ENCODE data around the gene CASKIN1. TPM values are rescaled to one million over a fixed set of nuclear protein-coding genes. Genes with fewer than 3 reads are reported as not detected.
"Not testable (repeated sequence)": the region's sequence is repeated elsewhere in the genome, so short reads cannot be mapped to it uniquely, and the experiment has no call there.

CASKIN1 gene
- polyA plus RNA-seq, 3 donors: 1.8 to 2.6 (median 1.9) TPM

GRCh38 chr16:2211923-2212347, 15.5 kb upstream of the CASKIN1 start:
- DNase-seq: no peak

GRCh38 chr16:2210386-2211365, 14.3 kb upstream of the CASKIN1 start, which contains the start of gene BRICD5:
BRICD5 (minus strand) TSS chr16:2210863; CDS start chr16:2210833, 30 bp downstream.
- no peak for DNase-seq

GRCh38 chr16:2210009-2210332, 13.6 kb upstream of the CASKIN1 start:
- DNase-seq: no peak

GRCh38 chr16:2209258-2210008, 13.0 kb upstream of the CASKIN1 start:
- no peak for DNase-seq

- no peak for DNase-seq
Observed at GRCh38 chr16:2208772-2209171, 12.4 kb upstream of the CASKIN1 start.

- no peak for DNase-seq
Observed at GRCh38 chr16:2208308-2208707, 11.9 kb upstream of the CASKIN1 start.

GRCh38 chr16:2207872-2208271, 11.5 kb upstream of the CASKIN1 start:
- DNase-seq: no peak

- no peak for DNase-seq
Observed at GRCh38 chr16:2206780-2207433, 10.5 kb upstream of the CASKIN1 start.

GRCh38 chr16:2206420-2206779, 10.0 kb upstream of the CASKIN1 start:
- DNase-seq: no peak

- DNase-seq: no peak
Observed at GRCh38 chr16:2205967-2206313, 9.5 kb upstream of the CASKIN1 start.

- peak; percentile 85 for DNase-seq
Observed at GRCh38 chr16:2205104-2205966, 8.9 kb upstream of the CASKIN1 start, which contains the start of gene MLST8. MLST8 (plus strand) TSS chr16:2205454; CDS start chr16:2206086, 632 bp downstream.

- no peak for DNase-seq
Observed at GRCh38 chr16:2204416-2205103, 8.2 kb upstream of the CASKIN1 start.

- not testable (repeated sequence) for DNase-seq
Observed at GRCh38 chr16:2203119-2203688, 6.8 kb upstream of the CASKIN1 start.

- DNase-seq: no peak
Observed at GRCh38 chr16:2200313-2200712, 3.9 kb upstream of the CASKIN1 start.

GRCh38 chr16:2199621-2200139, 3.3 kb upstream of the CASKIN1 start:
- DNase-seq: no peak

- DNase-seq: no peak
Observed at GRCh38 chr16:2199095-2199494, 2.7 kb upstream of the CASKIN1 start.

GRCh38 chr16:2198283-2198682, 1.9 kb upstream of the CASKIN1 start:
- no peak for DNase-seq

GRCh38 chr16:2197765-2198164, 1.4 kb upstream of the CASKIN1 start:
- DNase-seq: no peak

GRCh38 chr16:2196981-2197511, 641 bp upstream of the CASKIN1 start:
- no peak for DNase-seq

All from renal pelvis (tissue), 4 donors.